Measurements from ENCODE around the gene RALGAPA2.

RALGAPA2 gene

DNA sequence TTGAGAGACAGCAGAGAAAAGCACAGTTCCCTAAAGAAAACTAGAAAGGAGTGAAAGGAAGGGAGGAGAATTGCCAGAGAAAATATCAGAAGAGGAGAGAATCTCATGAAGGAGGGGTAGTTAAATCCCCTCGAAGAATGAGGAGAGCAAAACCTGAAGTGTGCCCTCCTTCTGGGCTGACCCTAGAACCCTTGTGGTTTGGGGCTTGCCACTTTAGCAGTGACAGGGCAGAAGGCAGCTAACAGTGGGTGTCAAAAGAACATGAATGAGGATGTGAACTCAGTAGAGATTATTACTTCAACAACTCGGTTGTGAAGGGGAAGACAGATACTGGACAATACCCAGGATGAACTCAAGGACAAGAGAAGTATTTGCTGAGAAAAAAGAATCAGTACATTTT lies 73.6 kb downstream of the RALGAPA2 start:
- Histone ChIP-seq H3K4me3 (ENCODE audit: low read depth, low read length, poor library complexity, severe bottlenecking) (no peak overlapping the region), H3K9ac (ENCODE audit: low read length) (no peak overlapping the region), H3K79me2 (ENCODE audit: insufficient read depth, low read length) (no peaks in the 10 kb centered on the region), H3K9me3 (ENCODE audit: low read length) (no peaks in the 10 kb centered on the region), H3F3A (ENCODE audit: insufficient read depth, low read length) (no peaks in the 10 kb centered on the region), H2AFZ (ENCODE audit: low read length) (no peak overlapping the region), H3K9me2 (ENCODE audit: low read depth, low read length) (no peaks in the 10 kb centered on the region), H3K4me2 (ENCODE audit: low read length) (no peak overlapping the region), H3K4me1 (ENCODE audit: insufficient read depth, low read length, severe bottlenecking) (no peaks in the 10 kb centered on the region), H4K20me1 (ENCODE audit: insufficient read depth, low read length) (no peaks in the 10 kb centered on the region), H3K36me3 (ENCODE audit: insufficient read depth, low read length) (no peaks in the 10 kb centered on the region; the same call in 1 of the 2 replicates), H3K27ac (ENCODE audit: low read depth, low read length, poor library complexity, severe bottlenecking) (no peak overlapping the region), H3K27me3 (ENCODE audit: insufficient read depth, low read length) (no peaks in the 10 kb centered on the region)
- TF ChIP-seq, protein P1, sequence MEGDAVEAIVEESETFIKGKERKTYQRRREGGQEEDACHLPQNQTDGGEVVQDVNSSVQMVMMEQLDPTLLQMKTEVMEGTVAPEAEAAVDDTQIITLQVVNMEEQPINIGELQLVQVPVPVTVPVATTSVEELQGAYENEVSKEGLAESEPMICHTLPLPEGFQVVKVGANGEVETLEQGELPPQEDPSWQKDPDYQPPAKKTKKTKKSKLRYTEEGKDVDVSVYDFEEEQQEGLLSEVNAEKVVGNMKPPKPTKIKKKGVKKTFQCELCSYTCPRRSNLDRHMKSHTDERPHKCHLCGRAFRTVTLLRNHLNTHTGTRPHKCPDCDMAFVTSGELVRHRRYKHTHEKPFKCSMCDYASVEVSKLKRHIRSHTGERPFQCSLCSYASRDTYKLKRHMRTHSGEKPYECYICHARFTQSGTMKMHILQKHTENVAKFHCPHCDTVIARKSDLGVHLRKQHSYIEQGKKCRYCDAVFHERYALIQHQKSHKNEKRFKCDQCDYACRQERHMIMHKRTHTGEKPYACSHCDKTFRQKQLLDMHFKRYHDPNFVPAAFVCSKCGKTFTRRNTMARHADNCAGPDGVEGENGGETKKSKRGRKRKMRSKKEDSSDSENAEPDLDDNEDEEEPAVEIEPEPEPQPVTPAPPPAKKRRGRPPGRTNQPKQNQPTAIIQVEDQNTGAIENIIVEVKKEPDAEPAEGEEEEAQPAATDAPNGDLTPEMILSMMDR (IDR thresholded peaks at IDR 0.05; ENCODE audit: low read length) = no peak
- no peak for TF ChIP-seq EZH2 (IDR thresholded peaks at IDR 0.05; ENCODE audit: borderline replicate concordance, low read length)

DNA sequence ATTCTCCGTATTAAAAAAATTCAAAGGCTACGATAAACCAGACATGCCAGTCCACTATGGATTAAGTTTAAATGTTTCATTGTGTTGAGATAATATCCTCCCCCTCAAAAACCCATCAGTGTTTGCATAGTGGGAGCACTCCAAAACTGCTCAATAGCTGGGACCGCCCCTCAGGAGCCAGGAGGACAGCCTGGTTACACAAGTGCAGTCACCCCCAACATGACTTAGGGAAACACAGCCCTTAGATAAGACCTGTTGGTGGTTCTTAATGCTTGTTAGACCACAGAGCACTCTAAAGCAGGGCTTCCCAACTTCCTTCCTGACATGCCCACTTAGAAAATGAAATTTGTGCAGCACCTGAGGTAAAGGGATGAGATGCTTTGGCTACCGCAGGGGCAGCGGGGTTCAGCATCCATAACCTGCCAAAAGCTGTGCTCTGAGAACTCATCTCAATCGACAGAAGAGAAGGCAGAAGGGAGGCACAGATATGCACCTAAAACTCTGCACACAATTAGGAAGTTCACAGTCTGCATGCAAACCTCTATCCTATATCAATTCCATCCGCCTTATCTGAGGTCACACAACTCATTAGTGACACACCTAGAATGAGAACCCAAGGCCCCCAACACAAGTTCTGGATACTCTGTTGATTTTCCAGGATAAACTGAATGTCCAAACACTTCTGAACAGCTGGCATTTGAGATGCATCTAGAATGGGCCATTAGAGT lies 74.3 kb downstream of the RALGAPA2 start:
- no peak overlapping the region for H3K4me2 ChIP-seq (ENCODE audit: low read length)

DNA sequence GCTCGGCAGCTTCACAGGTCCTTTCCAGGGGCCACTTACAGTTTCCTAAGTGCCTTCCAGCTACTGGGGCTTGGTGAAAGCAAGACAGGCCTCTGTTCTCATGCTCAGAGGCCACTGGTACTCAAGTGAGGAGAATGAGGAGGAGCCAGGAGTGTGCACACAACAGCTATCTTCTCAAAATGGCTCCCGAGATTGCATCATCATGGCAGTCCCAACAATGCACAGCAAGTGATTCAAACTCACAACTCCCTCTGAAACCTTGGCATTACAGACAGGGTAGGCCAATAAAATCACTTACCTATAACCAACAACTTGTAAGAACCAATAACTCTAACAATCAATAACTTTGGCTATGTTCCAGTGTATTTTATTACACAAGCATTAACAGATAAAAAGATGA lies 77.4 kb downstream of the RALGAPA2 start:
- Histone ChIP-seq H3F3A (ENCODE audit: insufficient read depth, low read length) (no peaks in the 10 kb centered on the region), H3K27me3 (ENCODE audit: insufficient read depth, low read length) (no peaks in the 10 kb centered on the region), H3K4me1 (ENCODE audit: insufficient read depth, low read length, severe bottlenecking) (no peaks in the 10 kb centered on the region), H2AFZ (ENCODE audit: low read length) (no peak overlapping the region), H3K9me3 (ENCODE audit: low read length) (no peaks in the 10 kb centered on the region), H4K20me1 (ENCODE audit: insufficient read depth, low read length) (no peaks in the 10 kb centered on the region), H3K9me2 (ENCODE audit: low read depth, low read length) (no peaks in the 10 kb centered on the region), H3K36me3 (ENCODE audit: insufficient read depth, low read length) (no peaks in the 10 kb centered on the region), H3K27ac (ENCODE audit: low read depth, low read length, poor library complexity, severe bottlenecking) (no peak overlapping the region), H3K79me2 (ENCODE audit: insufficient read depth, low read length) (no peaks in the 10 kb centered on the region), H3K9ac (ENCODE audit: low read length) (no peak overlapping the region), H3K4me2 (ENCODE audit: low read length) (no peak overlapping the region), H3K4me3 (ENCODE audit: low read depth, low read length, poor library complexity, severe bottlenecking) (no peak overlapping the region)
- TF ChIP-seq, protein P1 (IDR thresholded peaks at IDR 0.05; ENCODE audit: low read length) = no peak
- no peak for TF ChIP-seq EZH2 (IDR thresholded peaks at IDR 0.05; ENCODE audit: borderline replicate concordance, low read length)

More for the DNA sequence above, 74.3 kb downstream of the RALGAPA2 start:
- Histone ChIP-seq H3K4me3 (ENCODE audit: low read depth, low read length, poor library complexity, severe bottlenecking) (no peak overlapping the region), H3K36me3 (ENCODE audit: insufficient read depth, low read length) (no peaks in the 10 kb centered on the region; the same call in 1 of the 2 replicates), H3K9me3 (ENCODE audit: low read length) (no peaks in the 10 kb centered on the region), H3K27ac (ENCODE audit: low read depth, low read length, poor library complexity, severe bottlenecking) (no peak overlapping the region), H3K9ac (ENCODE audit: low read length) (no peak overlapping the region), H3K79me2 (ENCODE audit: insufficient read depth, low read length) (no peaks in the 10 kb centered on the region), H2AFZ (ENCODE audit: low read length) (no peak overlapping the region), H3F3A (ENCODE audit: insufficient read depth, low read length) (no peaks in the 10 kb centered on the region), H4K20me1 (ENCODE audit: insufficient read depth, low read length) (no peaks in the 10 kb centered on the region), H3K27me3 (ENCODE audit: insufficient read depth, low read length) (no peaks in the 10 kb centered on the region), H3K9me2 (ENCODE audit: low read depth, low read length) (no peaks in the 10 kb centered on the region), H3K4me1 (ENCODE audit: insufficient read depth, low read length, severe bottlenecking) (no peaks in the 10 kb centered on the region)
- no peak for TF ChIP-seq EZH2 (IDR thresholded peaks at IDR 0.05; ENCODE audit: borderline replicate concordance, low read length)
- TF ChIP-seq, protein P1 (IDR thresholded peaks at IDR 0.05; ENCODE audit: low read length) = no peak

All from OCI-LY1 (cell line).